ENCODE results near the gene EPS15.

Gene EPS15

GRCh38 chr1:51519048-51519864 is at the start of gene EPS15:
EPS15 (minus strand) TSS chr1:51519266; CDS start chr1:51519231, 35 bp downstream.
- TF ChIP-seq CTCF (IDR thresholded peaks at IDR 0.05; ENCODE audit: extremely low read depth, insufficient read depth, missing control alignments) = no peak
- in situ Hi-C loops (cut with MboI; ENCODE audit: low pct_unique_long_range_greater_than_20kb, low sequenced_read_pairs, unreplicated experiment) = no loop called here
- DNase-seq (ENCODE audit: low spot score) = peak; percentile 95

- no peak for TF ChIP-seq CTCF (IDR thresholded peaks at IDR 0.05; ENCODE audit: extremely low read depth, insufficient read depth, missing control alignments)
- in situ Hi-C loops (cut with MboI; ENCODE audit: low pct_unique_long_range_greater_than_20kb, low sequenced_read_pairs, unreplicated experiment) = no loop called here
- DNase-seq (ENCODE audit: low spot score) = no peak
Observed at GRCh38 chr1:51568231-51568935, 49.3 kb upstream of the EPS15 start.

GRCh38 chr1:51567653-51568052 is 48.6 kb upstream of the EPS15 start:
- DNase-seq (ENCODE audit: low spot score) = no peak
- TF ChIP-seq CTCF (IDR thresholded peaks at IDR 0.05; ENCODE audit: extremely low read depth, insufficient read depth, missing control alignments) = no peak
- in situ Hi-C loops (cut with MboI; ENCODE audit: low pct_unique_long_range_greater_than_20kb, low sequenced_read_pairs, unreplicated experiment) = no loop called here

GRCh38 chr1:51566260-51566659 is 47.2 kb upstream of the EPS15 start:
- in situ Hi-C loops (cut with MboI; ENCODE audit: low pct_unique_long_range_greater_than_20kb, low sequenced_read_pairs, unreplicated experiment) = no loop called here
- peak; percentile 9 for TF ChIP-seq CTCF (IDR thresholded peaks at IDR 0.05; ENCODE audit: extremely low read depth, insufficient read depth, missing control alignments)
- DNase-seq (ENCODE audit: low spot score) = no peak

GRCh38 chr1:51565009-51565408 is 45.9 kb upstream of the EPS15 start:
- no peak for TF ChIP-seq CTCF (IDR thresholded peaks at IDR 0.05; ENCODE audit: extremely low read depth, insufficient read depth, missing control alignments)
- DNase-seq (ENCODE audit: low spot score) = no peak
- in situ Hi-C loops (cut with MboI; ENCODE audit: low pct_unique_long_range_greater_than_20kb, low sequenced_read_pairs, unreplicated experiment) = no loop called here

- TF ChIP-seq CTCF (IDR thresholded peaks at IDR 0.05; ENCODE audit: extremely low read depth, insufficient read depth, missing control alignments) = no peak
- in situ Hi-C loops (cut with MboI; ENCODE audit: low pct_unique_long_range_greater_than_20kb, low sequenced_read_pairs, unreplicated experiment) = no loop called here
- peak; percentile 42 for DNase-seq (ENCODE audit: low spot score)
Observed at GRCh38 chr1:51564124-51564523, 45.1 kb upstream of the EPS15 start.
